GM12878 (cell line): ENCODE measurements around the gene SUGCT. TPM values are rescaled to one million over a fixed set of nuclear protein-coding genes. Genes with fewer than 3 reads are reported as not detected.

Experiments used
- ATAC-seq: fragments of 200-7000 bp; cut with Tn5 transposase; 3 replicates; pipeline ENCODE4 v1.9.1; 2020; ENCODE audit warnings: mild to moderate bottlenecking, moderate library complexity
- BruUV-seq: library from RNA; stranded (reverse); fragments of 400-500 nt; replicated peaks from 2 replicates; lab custom pipeline; 2021; lab: Mats Ljungman, UMichigan
- CTCF ChIA-PET: fragments of 300-600 bp; sonication (Branson Sonifier 250); formaldehyde crosslinking; extraction: SDS; loops from one replicate; lab custom pipeline; 2021; ENCODE audit warnings: inconsistent platforms; lab: Yijun Ruan, JAX
- POLR2A ChIA-PET: fragments of 350-600 bp; formaldehyde crosslinking; extraction: SDS; loops from one replicate; lab custom pipeline; 2021; ENCODE audit warnings: inconsistent platforms; lab: Charles Lee
- RAD21 ChIA-PET: fragments of 300-600 bp; sonication (Branson Sonifier 250); formaldehyde crosslinking; loops from one replicate; lab custom pipeline; 2023; ENCODE audit warnings: antibody characterized with exemption; ENCODE audit not compliant: unreplicated experiment; lab: Charles Lee
- SMC1A ChIA-PET: fragments of 300-600 bp; sonication (Branson Sonifier 250); formaldehyde crosslinking; loops from one replicate; lab custom pipeline; 2023; ENCODE audit not compliant: unreplicated experiment, uncharacterized antibody; lab: Charles Lee
- DNase-seq: peaks from one replicate; pipeline ENCODE4 v3.0.0-alpha.2; 2011; ENCODE audit warnings: low read depth, low spot score
- FAIRE-seq: peaks from 3 replicates; lab custom pipeline; 2011; peaks lifted over from hg19 to GRCh38; lab: Jason Lieb, UNC
- H2AFZ ChIP-seq: 2 replicates; pipeline ENCODE4 v1.6.0; 2011; ENCODE audit warnings: low read depth, low read length, control low read depth; ENCODE audit not compliant: control insufficient read depth
- H3K27ac ChIP-seq: 2 replicates; pipeline ENCODE4 v1.5.1; 2011; ENCODE audit warnings: control low read depth; ENCODE audit not compliant: control insufficient read depth, insufficient read depth
- H3K27me3 ChIP-seq, 2 experiments: replicated peaks in 1 of 2; 2 replicates each; pipeline versions ENCODE4 v1.6.0 to v1.6.1; 2011; ENCODE audit warnings: low read length in 1 of 2; ENCODE audit not compliant: control insufficient read depth in 2 of 2, insufficient read depth in 2 of 2
- H3K36me3 ChIP-seq, 2 experiments: 2 replicates each; pipeline ENCODE4 v1.5.1; 2011; ENCODE audit warnings: low read length in 1 of 2; ENCODE audit not compliant: control insufficient read depth in 2 of 2, insufficient read depth in 2 of 2
- H3K4me1 ChIP-seq: 2 replicates; pipeline ENCODE4 v1.6.1; 2011; ENCODE audit warnings: mild to moderate bottlenecking, low read length, moderate library complexity, mixed read lengths; ENCODE audit not compliant: control insufficient read depth, insufficient read depth
- H3K4me2 ChIP-seq: 2 replicates; pipeline ENCODE4 v1.6.0; 2011; ENCODE audit warnings: control low read depth; ENCODE audit not compliant: control insufficient read depth, insufficient read depth
- H3K4me3 ChIP-seq: fragments of 200-600 bp; sonication (generic); 2 replicates; pipeline ENCODE4 v1.5.1; 2016
- H3K79me2 ChIP-seq: 2 replicates; pipeline ENCODE4 v1.6.0; 2011; ENCODE audit warnings: low read length; ENCODE audit not compliant: control insufficient read depth, insufficient read depth
- H3K9ac ChIP-seq: 2 replicates; pipeline ENCODE4 v1.8.0; 2011; ENCODE audit warnings: low read length, control low read depth, mixed read lengths; ENCODE audit not compliant: control insufficient read depth, insufficient read depth
- H3K9me3 ChIP-seq: replicated peaks from 3 replicates; pipeline ENCODE4 v1.5.1; 2011; ENCODE audit warnings: mild to moderate bottlenecking, low read length; ENCODE audit not compliant: control insufficient read depth, insufficient read depth
- H4K20me1 ChIP-seq: 2 replicates; pipeline ENCODE4 v1.6.0; 2011; ENCODE audit not compliant: control insufficient read depth, insufficient read depth
- ATF7 ChIP-seq: fragments of 450-650 bp; IDR thresholded peaks from 2 replicates; pipeline ENCODE4 v1.6.1; 2016; ENCODE audit warnings: low read depth, mild to moderate bottlenecking
- CBX5 ChIP-seq: sonication (generic); IDR thresholded peaks from 2 replicates; pipeline ENCODE4 v1.6.1; 2016; ENCODE audit warnings: low read depth, moderate library complexity, mild to moderate bottlenecking, inconsistent platforms
- DPF2 ChIP-seq: fragments of 450-650 bp; IDR thresholded peaks from 2 replicates; pipeline ENCODE4 v1.6.1; 2017; ENCODE audit warnings: mild to moderate bottlenecking
- EGR1 ChIP-seq, 2 experiments: IDR thresholded peaks; 1 replicate in 1 of 2; 2 replicates in 1 of 2; pipeline ENCODE4 v1.6.1; 2011 to 2012; ENCODE audit warnings: low read depth in 2 of 2, low read length in 2 of 2, borderline replicate concordance in 1 of 2, mild to moderate bottlenecking in 1 of 2, moderate library complexity in 1 of 2
- ELK1 ChIP-seq: IDR thresholded peaks from 2 replicates; pipeline ENCODE4 v1.6.1; 2012; ENCODE audit warnings: low read depth, low read length, improper control_type of control experiment
- FOXM1 ChIP-seq: IDR thresholded peaks from 2 replicates; pipeline ENCODE4 v1.6.1; 2012; ENCODE audit warnings: low read depth, mild to moderate bottlenecking, inconsistent platforms, low read length, moderate library complexity
- NR2F1 ChIP-seq: fragments of 450-650 bp; conservative IDR thresholded peaks from 2 replicates; pipeline ENCODE4 v1.6.1; 2017; ENCODE audit warnings: mild to moderate bottlenecking
- PAX8 ChIP-seq: fragments of 450-650 bp; IDR thresholded peaks from 2 replicates; pipeline ENCODE4 v1.6.1; 2017; ENCODE audit warnings: mild to moderate bottlenecking, moderate library complexity
- PKNOX1 ChIP-seq: fragments of 450-650 bp; IDR thresholded peaks from 2 replicates; pipeline ENCODE4 v1.6.1; 2016; ENCODE audit warnings: mild to moderate bottlenecking
- RBBP5 ChIP-seq: fragments of 200-600 bp; sonication (generic); conservative IDR thresholded peaks from 2 replicates; pipeline ENCODE4 v1.6.1; 2016
- SMAD1 ChIP-seq: fragments of 450-650 bp; IDR thresholded peaks from 2 replicates; pipeline ENCODE4 v1.6.1; 2018; ENCODE audit warnings: mild to moderate bottlenecking, low read depth; ENCODE audit not compliant: partially characterized antibody
- TAF1 ChIP-seq: IDR thresholded peaks from 2 replicates; pipeline ENCODE4 v1.6.1; 2011; ENCODE audit warnings: mild to moderate bottlenecking, low read depth, low read length, borderline replicate concordance
- ZNF274 ChIP-seq: IDR thresholded peaks from one replicate; pipeline ENCODE4 v1.8.0; 2011; ENCODE audit not compliant: insufficient read length, insufficient read depth
- ZNF622 ChIP-seq: fragments of 450-650 bp; IDR thresholded peaks from 2 replicates; pipeline ENCODE4 v1.6.1; 2017; ENCODE audit warnings: mild to moderate bottlenecking, inconsistent platforms
- WGBS: methylation state at CpG from one replicate; pipeline ENCODE4 v1.1.6; 2016; ENCODE audit warnings: low lambda C conversion rate; ENCODE audit not compliant: insufficient replicate concordance, insufficient coverage; ENCODE audit errors: missing lambda C conversion rate; 5-methylcytosine and 5-hydroxymethylcytosine counted together
- in situ Hi-C: fragments of 300-500 bp; cut with MboI; formaldehyde crosslinking; loops from 9 replicates; pipeline ENCODE4 v1.14.3; 2018; ENCODE audit warnings: mixed read lengths
- intact Hi-C: fragments of 100-400 bp; cut with micrococcal nuclease; formaldehyde crosslinking; loops from one replicate; pipeline ENCODE4 v1.14.2; 2022; ENCODE audit not compliant: unreplicated experiment
- polyA plus RNA-seq, 11 experiments: library from polyadenylated mRNA; depleted of rRNA in 4 of 11; unstranded in 6 of 11; stranded (reverse) in 5 of 11; fragments of >200 nt; fragmentation: Nextera tagmentation in 4 of 11; fragmentation: Illumina TruSeq in 1 of 11; extraction: Ambion mirVana in 4 of 11; extraction: Trizol in 1 of 11; gene quantifications; 1 replicate in 1 of 11; 2 replicates in 10 of 11; pipeline versions ENCODE4 v1.2.1 to v1.2.3, GENCODE V29; 2011 to 2016; ENCODE audit warnings: inconsistent platforms in 2 of 11, missing spikeins in 2 of 11, low read depth in 1 of 11
- total RNA-seq, 4 experiments: library from RNA; depleted of rRNA in 3 of 4; stranded (reverse); fragments of >200 nt in 3 of 4; fragmentation: Illumina TruSeq in 1 of 4; extraction: Trizol in 1 of 4; gene quantifications; 2 replicates each; pipeline versions ENCODE4 v1.2.1 to v1.2.3, GENCODE V29; 2013 to 2021

Gene SUGCT
- total and polyA plus RNA-seq, 10 of the 15 experiments (the other 5 are each of a cell fraction or from before 2014, with no cell fraction given): 0.08 to 1.2 (median 0.67) TPM; not detected in 1

GRCh38 chr7:40610461-40610860, 475.7 kb downstream of the SUGCT start:
- RAD21 ChIA-PET: no interaction called here
- no peak for FAIRE-seq

More at GRCh38 chr7:40610461-40610860, 475.7 kb downstream of the SUGCT start:
- Histone ChIP-seq H4K20me1 (no peaks in the 10 kb centered on the region), H3K4me2 (no peak overlapping the region), H3K36me3 (no peaks in the 10 kb centered on the region), H3K9me3 (no peaks in the 10 kb centered on the region), H3K79me2 (no peaks in the 10 kb centered on the region), H3K4me1 (no peaks in the 10 kb centered on the region), H2AFZ (no peak overlapping the region), H3K27me3 (no peaks in the 10 kb centered on the region), H3K9ac (no peak overlapping the region), H3K4me3 (no peak overlapping the region), H3K27ac (no peak overlapping the region)
- DNase-seq (no peak), ATAC-seq (no peak)
- POLR2A ChIA-PET: no interaction called here
- CTCF ChIA-PET: interaction anchor here (6.9 kb wide), 1 partner anchor 713 kb away, joined by 52 read pairs; no protein-coding TSS in a partner anchor
- in situ Hi-C loops: no loop called here
- 60% methylated on average over 4 of the region's 4 CpGs for WGBS
- BruUV-seq: no TSS peak
- intact Hi-C loops: no loop called here
- SMC1A ChIA-PET: interaction anchor here (0.9 to 1.1 kb wide), 2 partner anchors 9 to 19 kb away, joined by 3 read pairs; no protein-coding TSS in a partner anchor
- TF ChIP-seq CBX5 (no peak), RBBP5 (no peak), ELK1 (no peak), TAF1 (no peak), PAX8 (no peak), NR2F1 (no peak), EGR1 (IDR thresholded peaks at IDR 0.05; ENCODE audit: borderline replicate concordance in 1 of 2, low read depth in 2 of 2, low read length in 2 of 2) (no peak), DPF2 (no peak), ATF7 (no peak), ZNF274 (no peak), FOXM1 (no peak), SMAD1 (no peak), ZNF622 (no peak), PKNOX1 (no peak)
- TF ChIP-seq, all 136 proteins: peak for 0
